K562 (cell line): ENCODE measurements around the gene ANO6. TPM values are rescaled to one million over a fixed set of nuclear protein-coding genes. Genes with fewer than 3 reads are reported as not detected.

ENCODE experiments used
- ATAC-seq: fragments of 200-7000 bp; cut with Tn5 transposase; 3 replicates; pipeline ENCODE4 v1.9.1; 2020; ENCODE audit warnings: moderate library complexity
- BruUV-seq: library from RNA; stranded (reverse); fragments of 400-500 nt; replicated peaks from 2 replicates; lab custom pipeline; 2021; lab: Mats Ljungman, UMichigan
- CTCF ChIA-PET: fragments of 300-600 bp; formaldehyde crosslinking; extraction: SDS; loops from one replicate; lab custom pipeline; 2021; ENCODE audit warnings: low intra/inter-chr PET ratio; lab: Yijun Ruan, JAX
- POLR2A ChIA-PET: fragments of 300-600, 350-650 bp; sonication (Branson Sonifier 250); formaldehyde crosslinking; extraction: SDS; loops from one replicate; lab custom pipeline; 2021; ENCODE audit warnings: antibody characterized with exemption, inconsistent platforms; lab: Yijun Ruan, JAX
- DNase-seq, 4 experiments: peaks; one replicate each; pipeline versions ENCODE4 v3.0.0 to v3.0.0-alpha.2; 2011 to 2018; ENCODE audit warnings: low spot score in 3 of 4, mixed read lengths in 3 of 4; ENCODE audit errors: extremely low read depth in 1 of 4
- FAIRE-seq: peaks from 2 replicates; lab custom pipeline; 2011; peaks lifted over from hg19 to GRCh38; lab: Jason Lieb, UNC
- H2AFZ ChIP-seq: 2 replicates; pipeline ENCODE4 v1.6.0; 2011; ENCODE audit warnings: low read depth, low read length, control low read depth, inconsistent platforms
- H3K27ac ChIP-seq: fragments of 200-600 bp; 3 replicates; pipeline ENCODE4 v1.8.0; 2011; ENCODE audit warnings: low read depth, mild to moderate bottlenecking, control low read depth, inconsistent platforms, low read length, moderate library complexity, mixed read lengths; ENCODE audit errors: extremely low read depth
- H3K27me3 ChIP-seq, 2 experiments: fragments of 300-600 bp in 1 of 2; 2 replicates in 1 of 2; 3 replicates in 1 of 2; pipeline versions ENCODE4 v1.6.0 to v1.8.0; 2011; ENCODE audit warnings: inconsistent platforms in 2 of 2, low read length in 2 of 2, mild to moderate bottlenecking in 1 of 2, mixed read lengths in 1 of 2, moderate library complexity in 1 of 2; ENCODE audit not compliant: control insufficient read depth in 2 of 2, insufficient read depth in 2 of 2
- H3K36me3 ChIP-seq: fragments of 300-600 bp; 3 replicates; pipeline ENCODE4 v1.8.0; 2011; ENCODE audit warnings: mild to moderate bottlenecking, low read length, inconsistent platforms; ENCODE audit not compliant: control insufficient read depth, insufficient read depth
- H3K4me1 ChIP-seq, 2 experiments: fragments of 200-600 bp in 1 of 2; replicated peaks in 1 of 2; 2 replicates in 1 of 2; 3 replicates in 1 of 2; pipeline versions ENCODE4 v1.5.1 to v1.8.0; 2011; ENCODE audit warnings: inconsistent platforms in 2 of 2, low read length in 2 of 2, mild to moderate bottlenecking in 1 of 2, mixed read lengths in 1 of 2, moderate library complexity in 1 of 2; ENCODE audit not compliant: control insufficient read depth in 2 of 2, insufficient read depth in 2 of 2
- H3K4me2 ChIP-seq: 2 replicates; pipeline ENCODE4 v1.6.1; 2011; ENCODE audit warnings: low read length, control low read depth, inconsistent platforms, mixed read lengths; ENCODE audit not compliant: insufficient read depth
- H3K4me3 ChIP-seq: fragments of 200-600 bp; sonication (generic), shearing (Covaris generic); 2 replicates; pipeline ENCODE4 v1.5.1; 2016; ENCODE audit warnings: control low read depth, inconsistent platforms
- H3K79me2 ChIP-seq: fragments of 200-600 bp; 3 replicates; pipeline ENCODE4 v1.8.0; 2011; ENCODE audit warnings: low read length, inconsistent platforms; ENCODE audit not compliant: control insufficient read depth, insufficient read depth
- H3K9ac ChIP-seq, 2 experiments: 2 replicates each; pipeline versions ENCODE4 v1.6.0 to v1.6.1; 2011; ENCODE audit warnings: low read depth in 2 of 2, low read length in 2 of 2, control low read depth in 1 of 2, inconsistent platforms in 1 of 2, mild to moderate bottlenecking in 1 of 2, mixed read lengths in 1 of 2; ENCODE audit not compliant: insufficient read depth in 1 of 2
- H3K9me1 ChIP-seq: one replicate; pipeline ENCODE4 v1.6.0; 2011; ENCODE audit warnings: inconsistent platforms, mild to moderate bottlenecking, low read length, moderate library complexity; ENCODE audit not compliant: control insufficient read depth, insufficient read depth
- H3K9me3 ChIP-seq: replicated peaks from 2 replicates; pipeline ENCODE4 v1.5.1; 2011; ENCODE audit warnings: low read depth, low read length, inconsistent platforms; ENCODE audit not compliant: control insufficient read depth, insufficient read depth
- H4K20me1 ChIP-seq: replicated peaks from 2 replicates; pipeline ENCODE4 v1.6.1; 2011; ENCODE audit warnings: low read length, inconsistent platforms, mixed read lengths; ENCODE audit not compliant: control insufficient read depth, insufficient read depth
- MYC ChIP-seq, 2 experiments: fragments of 250-450 bp in 1 of 2; sonication (Bioruptor Pico) in 1 of 2; IDR thresholded peaks; 2 replicates each; pipeline versions ENCODE4 v1.5.1 to v1.6.1; 2012 to 2021; ENCODE audit warnings: low read depth in 2 of 2, borderline replicate concordance in 1 of 2, improper control_type of control experiment in 1 of 2, low read length in 1 of 2, mild to moderate bottlenecking in 1 of 2, moderate library complexity in 1 of 2
- PCBP1 ChIP-seq: fragments of 200-400 bp; formaldehyde crosslinking; IDR thresholded peaks from 2 replicates; pipeline ENCODE4 v1.6.1; 2018; ENCODE audit warnings: mild to moderate bottlenecking, low read depth, low read length; ENCODE audit not compliant: poor library complexity, severe bottlenecking
- ZBTB17 ChIP-seq: fragments of 450-650 bp; formaldehyde crosslinking; IDR thresholded peaks from 2 replicates; pipeline ENCODE4 v1.4.0; 2020; ENCODE audit warnings: mild to moderate bottlenecking
- whole genome bisulfite sequencing: fragments of 100-300 bp; shearing (Covaris generic); methylation state at CpG from one replicate; pipeline ENCODE4 v1.1.6; 2016; ENCODE audit warnings: low coverage, mixed read lengths; ENCODE audit not compliant: insufficient coverage; ENCODE audit errors: missing lambda C conversion rate; 5-methylcytosine and 5-hydroxymethylcytosine counted together
- in situ Hi-C: fragments of 300-500 bp; cut with MboI; formaldehyde crosslinking; loops from 4 replicates; pipeline ENCODE4 v1.15.0; 2018; ENCODE audit warnings: inconsistent platforms, mixed read lengths
- intact Hi-C: fragments of 100-400 bp; cut with micrococcal nuclease; formaldehyde crosslinking; loops from 2 replicates; pipeline ENCODE4 v1.14.2; 2022
- polyA plus RNA-seq, 8 experiments: library from polyadenylated mRNA; depleted of rRNA in 4 of 8; stranded (reverse) in 5 of 8; unstranded in 3 of 8; fragments of >200 nt; fragmentation: Nextera tagmentation in 2 of 8; fragmentation: Illumina TruSeq in 1 of 8; extraction: Ambion mirVana in 2 of 8; extraction: Trizol in 1 of 8; gene quantifications; 2 replicates each; pipeline versions ENCODE4 v1.2.1 to v1.2.3, GENCODE V29; 2011 to 2014; ENCODE audit warnings: inconsistent platforms in 1 of 8, missing spikeins in 1 of 8
- total RNA-seq, 7 experiments: library from RNA; depleted of rRNA in 6 of 7; stranded (reverse); fragments of >200 nt in 6 of 7; fragmentation: Illumina TruSeq in 2 of 7; extraction: Trizol in 2 of 7; gene quantifications; 2 replicates each; pipeline versions ENCODE4 v1.2.1 to v1.2.3, GENCODE V29; 2011 to 2021; ENCODE audit warnings: low replicate concordance in 1 of 7
- TF ChIP-seq, protein P1 (sequence below): fragments of 450-650 bp; IDR thresholded peaks from 2 replicates; pipeline ENCODE4 v1.6.1; 2016; ENCODE audit warnings: antibody characterized with exemption
- TF ChIP-seq, protein P2 (sequence below), 2 experiments: fragments of 450-650 bp in 1 of 2; IDR thresholded peaks; 2 replicates each; pipeline ENCODE4 v1.6.1; 2011 to 2017; ENCODE audit warnings: low read depth in 2 of 2, antibody characterized with exemption in 1 of 2, borderline replicate concordance in 1 of 2, low read length in 1 of 2, mild to moderate bottlenecking in 1 of 2, mixed read lengths in 1 of 2; ENCODE audit not compliant: control insufficient read depth in 1 of 2

ANO6 gene
- total and polyA plus RNA-seq, 9 of the 15 experiments (the other 6 are each of a cell fraction or from before 2014, with no cell fraction given): 3.5 to 24.7 (median 20.3) TPM

DNA sequence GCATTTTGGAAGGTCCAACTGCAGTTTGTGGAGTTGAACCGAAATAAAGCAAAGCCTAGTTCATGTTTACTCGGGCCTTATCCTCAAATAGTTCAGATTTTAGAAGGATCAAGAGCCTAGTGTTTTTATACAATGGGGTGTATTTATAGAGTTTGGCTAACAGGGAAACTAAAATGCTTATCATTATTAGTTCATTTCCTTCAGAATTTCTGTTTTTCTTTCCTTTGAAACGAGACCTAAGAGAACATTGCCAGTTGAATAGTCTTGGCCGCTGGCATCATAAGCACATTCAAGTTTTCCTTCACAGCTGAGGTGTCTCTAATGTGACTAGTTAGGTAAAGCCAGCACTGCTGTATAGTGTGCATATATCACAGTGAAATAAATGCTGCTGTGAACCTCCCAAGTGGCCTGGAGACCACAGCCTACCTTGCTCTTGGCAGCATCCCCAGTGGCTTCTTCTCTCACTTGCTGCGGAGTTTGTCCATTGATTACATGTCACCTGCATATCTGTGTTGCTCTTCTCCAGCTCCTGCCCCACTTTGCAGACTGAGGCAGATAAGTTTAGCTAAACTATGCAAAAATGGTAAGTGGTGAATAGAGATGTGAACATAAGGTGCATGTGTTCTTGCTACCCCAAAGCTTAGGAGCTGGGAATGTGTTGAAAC is 88.8 kb downstream of the ANO6 start:
- Histone ChIP-seq H3K27me3 (no peaks in the 10 kb centered on the region), H3K4me3 (no peak overlapping the region), H3K9me3 (no peaks in the 10 kb centered on the region), H3K9ac (no peak overlapping the region), H2AFZ (no peak overlapping the region), H4K20me1 (no peaks in the 10 kb centered on the region), H3K4me2 (no peak overlapping the region), H3K27ac (no peak overlapping the region), H3K79me2 (0 out of 3 replicates have a peak, but pooled peaks cover 3% of the 10 kb centered on the region)
- ATAC-seq (no peak), FAIRE-seq (no peak), DNase-seq (no peak)
- CTCF ChIA-PET: no interaction called here
- POLR2A ChIA-PET: no interaction called here
- in situ Hi-C loops (no loop called here), intact Hi-C loops (no loop called here)
- 85% methylated on average over 5 of the region's 5 CpGs for WGBS
- TF ChIP-seq ZBTB17 (CRISPR knock-in tag): no peak
- TF ChIP-seq MYC (IDR thresholded peaks at IDR 0.05; ENCODE audit: low read depth, low read length): no peak
- TF ChIP-seq MYC (CRISPR knock-in tag; IDR thresholded peaks at IDR 0.05; ENCODE audit: borderline replicate concordance, low read depth): no peak
- TF ChIP-seq, protein P1, sequence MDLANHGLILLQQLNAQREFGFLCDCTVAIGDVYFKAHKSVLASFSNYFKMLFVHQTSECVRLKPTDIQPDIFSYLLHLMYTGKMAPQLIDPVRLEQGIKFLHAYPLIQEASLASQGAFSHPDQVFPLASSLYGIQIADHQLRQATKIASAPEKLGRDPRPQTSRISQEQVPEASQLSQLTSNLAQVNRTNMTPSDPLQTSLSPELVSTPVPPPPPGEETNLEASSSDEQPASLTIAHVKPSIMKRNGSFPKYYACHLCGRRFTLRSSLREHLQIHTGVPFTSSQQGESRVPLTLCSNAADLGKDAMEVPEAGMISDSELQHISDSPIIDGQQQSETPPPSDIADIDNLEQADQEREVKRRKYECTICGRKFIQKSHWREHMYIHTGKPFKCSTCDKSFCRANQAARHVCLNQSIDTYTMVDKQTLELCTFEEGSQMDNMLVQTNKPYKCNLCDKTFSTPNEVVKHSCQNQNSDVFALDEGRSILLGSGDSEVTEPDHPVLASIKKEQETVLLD: no peak
- TF ChIP-seq, protein P2, sequence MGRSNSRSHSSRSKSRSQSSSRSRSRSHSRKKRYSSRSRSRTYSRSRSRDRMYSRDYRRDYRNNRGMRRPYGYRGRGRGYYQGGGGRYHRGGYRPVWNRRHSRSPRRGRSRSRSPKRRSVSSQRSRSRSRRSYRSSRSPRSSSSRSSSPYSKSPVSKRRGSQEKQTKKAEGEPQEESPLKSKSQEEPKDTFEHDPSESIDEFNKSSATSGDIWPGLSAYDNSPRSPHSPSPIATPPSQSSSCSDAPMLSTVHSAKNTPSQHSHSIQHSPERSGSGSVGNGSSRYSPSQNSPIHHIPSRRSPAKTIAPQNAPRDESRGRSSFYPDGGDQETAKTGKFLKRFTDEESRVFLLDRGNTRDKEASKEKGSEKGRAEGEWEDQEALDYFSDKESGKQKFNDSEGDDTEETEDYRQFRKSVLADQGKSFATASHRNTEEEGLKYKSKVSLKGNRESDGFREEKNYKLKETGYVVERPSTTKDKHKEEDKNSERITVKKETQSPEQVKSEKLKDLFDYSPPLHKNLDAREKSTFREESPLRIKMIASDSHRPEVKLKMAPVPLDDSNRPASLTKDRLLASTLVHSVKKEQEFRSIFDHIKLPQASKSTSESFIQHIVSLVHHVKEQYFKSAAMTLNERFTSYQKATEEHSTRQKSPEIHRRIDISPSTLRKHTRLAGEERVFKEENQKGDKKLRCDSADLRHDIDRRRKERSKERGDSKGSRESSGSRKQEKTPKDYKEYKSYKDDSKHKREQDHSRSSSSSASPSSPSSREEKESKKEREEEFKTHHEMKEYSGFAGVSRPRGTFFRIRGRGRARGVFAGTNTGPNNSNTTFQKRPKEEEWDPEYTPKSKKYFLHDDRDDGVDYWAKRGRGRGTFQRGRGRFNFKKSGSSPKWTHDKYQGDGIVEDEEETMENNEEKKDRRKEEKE (IDR thresholded peaks at IDR 0.05; ENCODE audit: borderline replicate concordance in 1 of 2, control insufficient read depth in 1 of 2, low read depth in 2 of 2, low read length in 1 of 2): no peak
- no peak for TF ChIP-seq PCBP1
- TF ChIP-seq, all 486 proteins: peak for 0
- BruUV-seq: no TSS peak
- H3K4me1 ChIP-seq: peaks cover 4 to 5% of the 10 kb centered on the region in 2 experiments; a peak in 4 of 5 replicates
- H3K9me1 ChIP-seq: no peaks in the 10 kb centered on the region
- H3K36me3 ChIP-seq: 0 out of 3 replicates have a peak, but pooled peaks cover 4% of the 10 kb centered on the region
